GM12878 (cell line): ENCODE data around the gene CORO1A. TPM values are rescaled to one million over a fixed set of nuclear protein-coding genes. Genes with fewer than 3 reads are reported as not detected.

Source experiments
- ATAC-seq: fragments of 200-7000 bp; cut with Tn5 transposase; 3 replicates; pipeline ENCODE4 v1.9.1; 2020; ENCODE audit warnings: mild to moderate bottlenecking, moderate library complexity
- BruUV-seq: library from RNA; stranded (reverse); fragments of 400-500 nt; replicated peaks from 2 replicates; lab custom pipeline; 2021; lab: Mats Ljungman, UMichigan
- CTCF ChIA-PET: fragments of 300-600 bp; sonication (Branson Sonifier 250); formaldehyde crosslinking; extraction: SDS; loops from one replicate; lab custom pipeline; 2021; ENCODE audit warnings: inconsistent platforms; lab: Yijun Ruan, JAX
- POLR2A ChIA-PET: fragments of 350-600 bp; formaldehyde crosslinking; extraction: SDS; loops from one replicate; lab custom pipeline; 2021; ENCODE audit warnings: inconsistent platforms; lab: Charles Lee
- RAD21 ChIA-PET: fragments of 300-600 bp; sonication (Branson Sonifier 250); formaldehyde crosslinking; loops from one replicate; lab custom pipeline; 2023; ENCODE audit warnings: antibody characterized with exemption; ENCODE audit not compliant: unreplicated experiment; lab: Charles Lee
- SMC1A ChIA-PET: fragments of 300-600 bp; sonication (Branson Sonifier 250); formaldehyde crosslinking; loops from one replicate; lab custom pipeline; 2023; ENCODE audit not compliant: unreplicated experiment, uncharacterized antibody; lab: Charles Lee
- DNase-seq: peaks from one replicate; pipeline ENCODE4 v3.0.0-alpha.2; 2011; ENCODE audit warnings: low read depth, low spot score
- FAIRE-seq: peaks from 3 replicates; lab custom pipeline; 2011; peaks lifted over from hg19 to GRCh38; lab: Jason Lieb, UNC
- H2AFZ ChIP-seq: 2 replicates; pipeline ENCODE4 v1.6.0; 2011; ENCODE audit warnings: low read depth, low read length, control low read depth; ENCODE audit not compliant: control insufficient read depth
- H3K27ac ChIP-seq: 2 replicates; pipeline ENCODE4 v1.5.1; 2011; ENCODE audit warnings: control low read depth; ENCODE audit not compliant: control insufficient read depth, insufficient read depth
- H3K27me3 ChIP-seq, 2 experiments: replicated peaks in 1 of 2; 2 replicates each; pipeline versions ENCODE4 v1.6.0 to v1.6.1; 2011; ENCODE audit warnings: low read length in 1 of 2; ENCODE audit not compliant: control insufficient read depth in 2 of 2, insufficient read depth in 2 of 2
- H3K36me3 ChIP-seq, 2 experiments: 2 replicates each; pipeline ENCODE4 v1.5.1; 2011; ENCODE audit warnings: low read length in 1 of 2; ENCODE audit not compliant: control insufficient read depth in 2 of 2, insufficient read depth in 2 of 2
- H3K4me1 ChIP-seq: 2 replicates; pipeline ENCODE4 v1.6.1; 2011; ENCODE audit warnings: mild to moderate bottlenecking, low read length, moderate library complexity, mixed read lengths; ENCODE audit not compliant: control insufficient read depth, insufficient read depth
- H3K4me2 ChIP-seq: 2 replicates; pipeline ENCODE4 v1.6.0; 2011; ENCODE audit warnings: control low read depth; ENCODE audit not compliant: control insufficient read depth, insufficient read depth
- H3K4me3 ChIP-seq: fragments of 200-600 bp; sonication (generic); 2 replicates; pipeline ENCODE4 v1.5.1; 2016
- H3K79me2 ChIP-seq: 2 replicates; pipeline ENCODE4 v1.6.0; 2011; ENCODE audit warnings: low read length; ENCODE audit not compliant: control insufficient read depth, insufficient read depth
- H3K9ac ChIP-seq: 2 replicates; pipeline ENCODE4 v1.8.0; 2011; ENCODE audit warnings: low read length, control low read depth, mixed read lengths; ENCODE audit not compliant: control insufficient read depth, insufficient read depth
- H3K9me3 ChIP-seq: replicated peaks from 3 replicates; pipeline ENCODE4 v1.5.1; 2011; ENCODE audit warnings: mild to moderate bottlenecking, low read length; ENCODE audit not compliant: control insufficient read depth, insufficient read depth
- H4K20me1 ChIP-seq: 2 replicates; pipeline ENCODE4 v1.6.0; 2011; ENCODE audit not compliant: control insufficient read depth, insufficient read depth
- CREB1 ChIP-seq: IDR thresholded peaks from 2 replicates; pipeline ENCODE4 v1.6.1; 2012; ENCODE audit warnings: low read depth, mild to moderate bottlenecking, inconsistent platforms
- EZH2 ChIP-seq: IDR thresholded peaks from 2 replicates; pipeline ENCODE4 v1.6.1; 2012; ENCODE audit warnings: low read depth, mild to moderate bottlenecking, control low read depth, inconsistent platforms, low read length, borderline replicate concordance; ENCODE audit not compliant: control insufficient read depth
- RAD21 ChIP-seq: IDR thresholded peaks from 2 replicates; pipeline ENCODE4 v1.6.1; 2011; ENCODE audit warnings: mild to moderate bottlenecking, low read depth, low read length, moderate library complexity; ENCODE audit not compliant: insufficient read depth
- SIX5 ChIP-seq: IDR thresholded peaks from 2 replicates; pipeline ENCODE4 v1.6.1; 2011; ENCODE audit warnings: mild to moderate bottlenecking, low read depth, low read length, moderate library complexity; ENCODE audit not compliant: severe bottlenecking
- SMARCA5 ChIP-seq: fragments of 450-650 bp; IDR thresholded peaks from 2 replicates; pipeline ENCODE4 v1.6.1; 2017; ENCODE audit warnings: mild to moderate bottlenecking
- SUPT20H ChIP-seq: IDR thresholded peaks from 2 replicates; pipeline ENCODE4 v1.6.1; 2011; ENCODE audit warnings: low read depth, mild to moderate bottlenecking, low read length, moderate library complexity, borderline replicate concordance; ENCODE audit not compliant: control insufficient read depth
- YBX1 ChIP-seq: fragments of 450-650 bp; IDR thresholded peaks from 2 replicates; pipeline ENCODE4 v1.6.1; 2016; ENCODE audit warnings: antibody characterized with exemption
- ZNF207 ChIP-seq: fragments of 450-650 bp; IDR thresholded peaks from 2 replicates; pipeline ENCODE4 v1.6.1; 2014; ENCODE audit warnings: antibody characterized with exemption, mild to moderate bottlenecking, borderline replicate concordance
- ZNF622 ChIP-seq: fragments of 450-650 bp; IDR thresholded peaks from 2 replicates; pipeline ENCODE4 v1.6.1; 2017; ENCODE audit warnings: mild to moderate bottlenecking, inconsistent platforms
- WGBS: methylation state at CpG from one replicate; pipeline ENCODE4 v1.1.6; 2016; ENCODE audit warnings: low lambda C conversion rate; ENCODE audit not compliant: insufficient replicate concordance, insufficient coverage; ENCODE audit errors: missing lambda C conversion rate; 5-methylcytosine and 5-hydroxymethylcytosine counted together
- in situ Hi-C: fragments of 300-500 bp; cut with MboI; formaldehyde crosslinking; loops from 9 replicates; pipeline ENCODE4 v1.14.3; 2018; ENCODE audit warnings: mixed read lengths
- intact Hi-C: fragments of 100-400 bp; cut with micrococcal nuclease; formaldehyde crosslinking; loops from one replicate; pipeline ENCODE4 v1.14.2; 2022; ENCODE audit not compliant: unreplicated experiment
- polyA plus RNA-seq, 11 experiments: library from polyadenylated mRNA; depleted of rRNA in 4 of 11; unstranded in 6 of 11; stranded (reverse) in 5 of 11; fragments of >200 nt; fragmentation: Nextera tagmentation in 4 of 11; fragmentation: Illumina TruSeq in 1 of 11; extraction: Ambion mirVana in 4 of 11; extraction: Trizol in 1 of 11; gene quantifications; 1 replicate in 1 of 11; 2 replicates in 10 of 11; pipeline versions ENCODE4 v1.2.1 to v1.2.3, GENCODE V29; 2011 to 2016; ENCODE audit warnings: inconsistent platforms in 2 of 11, missing spikeins in 2 of 11, low read depth in 1 of 11
- total RNA-seq, 4 experiments: library from RNA; depleted of rRNA in 3 of 4; stranded (reverse); fragments of >200 nt in 3 of 4; fragmentation: Illumina TruSeq in 1 of 4; extraction: Trizol in 1 of 4; gene quantifications; 2 replicates each; pipeline versions ENCODE4 v1.2.1 to v1.2.3, GENCODE V29; 2013 to 2021
- TF ChIP-seq, protein P1 (sequence below): fragments of 450-650 bp; IDR thresholded peaks from 2 replicates; pipeline ENCODE4 v1.6.1; 2016; ENCODE audit warnings: mild to moderate bottlenecking, moderate library complexity, borderline replicate concordance
- TF ChIP-seq, protein P2 (sequence below): fragments of 450-650 bp; IDR thresholded peaks from 2 replicates; pipeline ENCODE4 v1.6.1; 2017; ENCODE audit warnings: low read depth, mild to moderate bottlenecking, moderate library complexity

The CORO1A gene
- total and polyA plus RNA-seq, 10 of the 15 experiments (the other 5 are each of a cell fraction or from before 2014, with no cell fraction given): 16.3 to 1,464 (median 714) TPM

GRCh38 chr16:30157214-30157613 lies 26.2 kb upstream of the CORO1A start (continued):
- TF ChIP-seq, protein P1, sequence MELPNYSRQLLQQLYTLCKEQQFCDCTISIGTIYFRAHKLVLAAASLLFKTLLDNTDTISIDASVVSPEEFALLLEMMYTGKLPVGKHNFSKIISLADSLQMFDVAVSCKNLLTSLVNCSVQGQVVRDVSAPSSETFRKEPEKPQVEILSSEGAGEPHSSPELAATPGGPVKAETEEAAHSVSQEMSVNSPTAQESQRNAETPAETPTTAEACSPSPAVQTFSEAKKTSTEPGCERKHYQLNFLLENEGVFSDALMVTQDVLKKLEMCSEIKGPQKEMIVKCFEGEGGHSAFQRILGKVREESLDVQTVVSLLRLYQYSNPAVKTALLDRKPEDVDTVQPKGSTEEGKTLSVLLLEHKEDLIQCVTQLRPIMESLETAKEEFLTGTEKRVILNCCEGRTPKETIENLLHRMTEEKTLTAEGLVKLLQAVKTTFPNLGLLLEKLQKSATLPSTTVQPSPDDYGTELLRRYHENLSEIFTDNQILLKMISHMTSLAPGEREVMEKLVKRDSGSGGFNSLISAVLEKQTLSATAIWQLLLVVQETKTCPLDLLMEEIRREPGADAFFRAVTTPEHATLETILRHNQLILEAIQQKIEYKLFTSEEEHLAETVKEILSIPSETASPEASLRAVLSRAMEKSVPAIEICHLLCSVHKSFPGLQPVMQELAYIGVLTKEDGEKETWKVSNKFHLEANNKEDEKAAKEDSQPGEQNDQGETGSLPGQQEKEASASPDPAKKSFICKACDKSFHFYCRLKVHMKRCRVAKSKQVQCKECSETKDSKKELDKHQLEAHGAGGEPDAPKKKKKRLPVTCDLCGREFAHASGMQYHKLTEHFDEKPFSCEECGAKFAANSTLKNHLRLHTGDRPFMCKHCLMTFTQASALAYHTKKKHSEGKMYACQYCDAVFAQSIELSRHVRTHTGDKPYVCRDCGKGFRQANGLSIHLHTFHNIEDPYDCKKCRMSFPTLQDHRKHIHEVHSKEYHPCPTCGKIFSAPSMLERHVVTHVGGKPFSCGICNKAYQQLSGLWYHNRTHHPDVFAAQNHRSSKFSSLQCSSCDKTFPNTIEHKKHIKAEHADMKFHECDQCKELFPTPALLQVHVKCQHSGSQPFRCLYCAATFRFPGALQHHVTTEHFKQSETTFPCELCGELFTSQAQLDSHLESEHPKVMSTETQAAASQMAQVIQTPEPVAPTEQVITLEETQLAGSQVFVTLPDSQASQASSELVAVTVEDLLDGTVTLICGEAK: no peak
- TF ChIP-seq SIX5 (no peak), CREB1 (no peak)

DNA sequence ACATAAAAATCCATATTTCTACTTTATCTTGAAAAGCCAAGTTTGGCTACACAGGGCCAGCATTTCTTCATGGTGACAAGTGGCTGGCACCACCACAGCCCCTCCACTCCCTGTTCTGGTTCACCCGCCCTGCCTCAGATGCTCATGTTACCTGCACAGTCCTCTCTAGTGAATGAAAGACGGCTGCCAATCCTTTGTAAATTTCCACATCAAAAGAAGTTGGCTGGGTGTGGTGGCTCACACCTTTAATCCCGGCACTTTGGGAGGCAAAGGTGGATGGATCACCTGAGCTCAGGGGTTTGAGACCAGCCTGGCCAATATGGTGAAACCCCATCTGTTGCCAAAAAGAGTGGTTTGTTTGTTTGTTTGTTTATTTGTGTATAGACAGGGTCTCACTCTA lies 19.9 kb upstream of the CORO1A start:
- ChIA-PET CTCF (no interaction called here), RAD21 (interaction anchor here (0.6 kb wide), 1 partner anchor 186 kb away, joined by 3 read pairs; no protein-coding TSS in a partner anchor), POLR2A (interaction anchor here (0.7 kb wide), 2 partner anchors 207 to 1240 kb away, joined by 4 to 6 read pairs; partner anchors contain the start of gene TBC1D10B), SMC1A (interaction anchor here (1.3 kb wide), 1 partner anchor 9 kb away, joined by 3 read pairs; no protein-coding TSS in a partner anchor)
- ATAC-seq (no peak), FAIRE-seq (no peak), DNase-seq (no peak)
- Histone ChIP-seq H3K9me3 (peaks cover 2% of the 10 kb centered on the region; the same call in 1 of the 3 replicates), H4K20me1 (no peaks in the 10 kb centered on the region), H3K27me3 (no peaks in the 10 kb centered on the region), H3K4me1 (peaks cover 25% of the 10 kb centered on the region), H3K4me3 (no peak overlapping the region), H3K9ac (no peak overlapping the region), H2AFZ (no peak overlapping the region), H3K27ac (no peak overlapping the region), H3K36me3 (no peaks in the 10 kb centered on the region), H3K79me2 (no peaks in the 10 kb centered on the region), H3K4me2 (no peak overlapping the region)
- WGBS: 81% methylated on average over 3 of the region's 3 CpGs
- no peak for TF ChIP-seq EZH2
- TF ChIP-seq, protein P2, sequence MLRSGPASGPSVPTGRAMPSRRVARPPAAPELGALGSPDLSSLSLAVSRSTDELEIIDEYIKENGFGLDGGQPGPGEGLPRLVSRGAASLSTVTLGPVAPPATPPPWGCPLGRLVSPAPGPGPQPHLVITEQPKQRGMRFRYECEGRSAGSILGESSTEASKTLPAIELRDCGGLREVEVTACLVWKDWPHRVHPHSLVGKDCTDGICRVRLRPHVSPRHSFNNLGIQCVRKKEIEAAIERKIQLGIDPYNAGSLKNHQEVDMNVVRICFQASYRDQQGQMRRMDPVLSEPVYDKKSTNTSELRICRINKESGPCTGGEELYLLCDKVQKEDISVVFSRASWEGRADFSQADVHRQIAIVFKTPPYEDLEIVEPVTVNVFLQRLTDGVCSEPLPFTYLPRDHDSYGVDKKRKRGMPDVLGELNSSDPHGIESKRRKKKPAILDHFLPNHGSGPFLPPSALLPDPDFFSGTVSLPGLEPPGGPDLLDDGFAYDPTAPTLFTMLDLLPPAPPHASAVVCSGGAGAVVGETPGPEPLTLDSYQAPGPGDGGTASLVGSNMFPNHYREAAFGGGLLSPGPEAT: no peak
- no peak for TF ChIP-seq ZNF622
- no peak for TF ChIP-seq RAD21
- no peak for TF ChIP-seq ZNF207
- no peak for TF ChIP-seq SUPT20H
- no peak for TF ChIP-seq SMARCA5
- TF ChIP-seq YBX1: no peak
- in situ Hi-C loops (no loop called here), intact Hi-C loops (no loop called here)
- no TSS peak for BruUV-seq
